Liver (tissue), 9 donors: ENCODE results near the gene STEAP3. TPM values are rescaled to one million over a fixed set of nuclear protein-coding genes. Genes with fewer than 3 reads are reported as not detected.

Source experiments
- DNase-seq: peaks from one replicate; pipeline ENCODE4 v3.0.0-alpha.2; 2017; ENCODE audit warnings: low spot score
- H3K27ac ChIP-seq, 2 donors: one replicate each; pipeline ENCODE4 v1.7.0; 2013; ENCODE audit warnings: inconsistent platforms in 2 of 2, low read length in 2 of 2, control low read depth in 1 of 2, low read depth in 1 of 2, mild to moderate bottlenecking in 1 of 2
- H3K27me3 ChIP-seq, 4 donors: one replicate each; pipeline versions ENCODE4 v1.6.1 to v1.7.0; 2013; ENCODE audit warnings: low read length in 3 of 4, inconsistent platforms in 1 of 4, mild to moderate bottlenecking in 1 of 4, moderate library complexity in 1 of 4; ENCODE audit not compliant: control insufficient read depth in 4 of 4, insufficient read depth in 4 of 4
- H3K36me3 ChIP-seq, 4 donors: one replicate each; pipeline versions ENCODE4 v1.6.1 to v1.7.0; 2013; ENCODE audit warnings: low read length in 3 of 4, mild to moderate bottlenecking in 3 of 4, low read depth in 1 of 4, moderate library complexity in 1 of 4; ENCODE audit not compliant: control insufficient read depth in 4 of 4, insufficient read depth in 3 of 4
- H3K4me1 ChIP-seq, 4 donors: one replicate each; pipeline versions ENCODE4 v1.6.1 to v1.7.0; 2013; ENCODE audit warnings: low read length in 3 of 4, mild to moderate bottlenecking in 3 of 4, moderate library complexity in 1 of 4; ENCODE audit not compliant: control insufficient read depth in 4 of 4, insufficient read depth in 4 of 4
- H3K4me3 ChIP-seq, 3 donors: one replicate each; pipeline versions ENCODE4 v1.6.1 to v1.7.0; 2013; ENCODE audit warnings: low read length in 3 of 3, control low read depth in 1 of 3, low read depth in 1 of 3, mild to moderate bottlenecking in 1 of 3
- H3K9ac ChIP-seq, 2 donors: one replicate each; pipeline ENCODE4 v1.7.0; 2013; ENCODE audit warnings: low read length in 2 of 2, mild to moderate bottlenecking in 2 of 2, moderate library complexity in 2 of 2, control low read depth in 1 of 2, low read depth in 1 of 2
- H3K9me3 ChIP-seq, 4 donors: one replicate each; pipeline versions ENCODE4 v1.6.1 to v1.7.0; 2013; ENCODE audit warnings: low read length in 3 of 4; ENCODE audit not compliant: control insufficient read depth in 4 of 4
- ATF3 ChIP-seq: IDR thresholded peaks from 2 replicates; pipeline ENCODE4 v1.6.1; 2016; ENCODE audit warnings: antibody characterized with exemption
- EGR1 ChIP-seq, 2 donors: IDR thresholded peaks; 2 replicates each; pipeline ENCODE4 v1.6.1; 2016 to 2018; ENCODE audit warnings: antibody characterized with exemption in 2 of 2, low read depth in 2 of 2
- FOXA1 ChIP-seq: IDR thresholded peaks from 2 replicates; pipeline ENCODE4 v1.6.1; 2016; ENCODE audit warnings: antibody characterized with exemption
- GABPA ChIP-seq, 2 donors: IDR thresholded peaks in 1 of 2; conservative IDR thresholded peaks in 1 of 2; 2 replicates each; pipeline ENCODE4 v1.6.1; 2016; ENCODE audit warnings: antibody characterized with exemption in 2 of 2, mild to moderate bottlenecking in 1 of 2, moderate library complexity in 1 of 2
- HNF4A ChIP-seq, 2 donors: conservative IDR thresholded peaks; 2 replicates each; pipeline ENCODE4 v1.6.1; 2016; ENCODE audit warnings: antibody characterized with exemption in 2 of 2, mild to moderate bottlenecking in 2 of 2
- HNF4G ChIP-seq: IDR thresholded peaks from 2 replicates; pipeline ENCODE4 v1.6.1; 2016; ENCODE audit warnings: antibody characterized with exemption
- JUND ChIP-seq, 2 donors: IDR thresholded peaks; 2 replicates each; pipeline ENCODE4 v1.6.1; 2016; ENCODE audit warnings: antibody characterized with exemption in 2 of 2
- MAX ChIP-seq: IDR thresholded peaks from 2 replicates; pipeline ENCODE4 v1.6.1; 2016; ENCODE audit warnings: antibody characterized with exemption
- NR2F2 ChIP-seq: IDR thresholded peaks from 2 replicates; pipeline ENCODE4 v1.6.1; 2016; ENCODE audit warnings: antibody characterized with exemption
- RAD21 ChIP-seq, 2 donors: IDR thresholded peaks; 2 replicates each; pipeline ENCODE4 v1.6.1; 2016; ENCODE audit warnings: antibody characterized with exemption in 2 of 2, mild to moderate bottlenecking in 2 of 2
- REST ChIP-seq: IDR thresholded peaks from 2 replicates; pipeline ENCODE4 v1.6.1; 2016; ENCODE audit warnings: antibody characterized with exemption, mild to moderate bottlenecking
- RXRA ChIP-seq, 2 donors: IDR thresholded peaks; 2 replicates each; pipeline ENCODE4 v1.6.1; 2017 to 2018; ENCODE audit warnings: antibody characterized with exemption in 2 of 2, mild to moderate bottlenecking in 1 of 2
- SP1 ChIP-seq: IDR thresholded peaks from 2 replicates; pipeline ENCODE4 v1.6.1; 2018; ENCODE audit warnings: antibody characterized with exemption, mild to moderate bottlenecking
- TAF1 ChIP-seq: conservative IDR thresholded peaks from 2 replicates; pipeline ENCODE4 v1.6.1; 2016; ENCODE audit warnings: antibody characterized with exemption, mild to moderate bottlenecking
- YY1 ChIP-seq: IDR thresholded peaks from 2 replicates; pipeline ENCODE4 v1.6.1; 2016; ENCODE audit warnings: antibody characterized with exemption, mild to moderate bottlenecking
- ZBTB33 ChIP-seq: IDR thresholded peaks from 2 replicates; pipeline ENCODE4 v1.6.1; 2016; ENCODE audit warnings: antibody characterized with exemption
- WGBS: extraction: QIAGEN DNeasy Blood & Tissue Kit; methylation state at CpG from one replicate; pipeline ENCODE4 v1.1.7; 2013; 5-methylcytosine and 5-hydroxymethylcytosine counted together
- polyA plus RNA-seq, 2 donors: library from polyadenylated mRNA; stranded (reverse) in 1 of 2; unstranded in 1 of 2; fragments of 200-250 nt in 1 of 2; fragments of >200 nt in 1 of 2; fragmentation: Nextera tagmentation in 1 of 2; extraction: Ambion mirVana in 1 of 2; gene quantifications; one replicate each; pipeline versions ENCODE4 v1.2.1 to v1.2.3, GENCODE V29; 2013 to 2015
- total RNA-seq, 2 donors: library from RNA; depleted of rRNA; stranded (reverse); fragments of >200 nt; gene quantifications; one replicate each; pipeline ENCODE4 v1.2.3, GENCODE V29; 2014
- donor health status: healthy.
- donor health status: healthy.
- donor health status: healthy.
- donor health status: healthy.
- donor health status: healthy.

The STEAP3 gene
- total and polyA plus RNA-seq, 4 donors, result 44.4 to 158 (median 113) TPM

- Histone ChIP-seq H3K27me3 (no peaks in the 10 kb centered on the region), H3K4me3 (peak overlapping the region; percentile 68 to 84 (median 71)), H3K27ac (peak overlapping the region; percentile 84 to 91), H3K4me1 (peaks cover 3 to 63% (median 49%) of the 10 kb centered on the region in 4 donors), H3K9ac (peak overlapping the region in 1 of 2 donors; percentile 57), H3K36me3 (peaks cover 0 to 4% (median under 1%) of the 10 kb centered on the region in 4 donors), H3K9me3 (no peaks in the 10 kb centered on the region)
- DNase-seq, result no peak
- 10% methylated on average over 13 of the region's 13 CpGs for WGBS
- TF ChIP-seq EGR1 (IDR thresholded peaks at IDR 0.05; ENCODE audit: low read depth in 2 of 2), result peak in 1 of 2 donors; percentile 66
- peak; percentile 69 for TF ChIP-seq YY1
- TF ChIP-seq GABPA (IDR thresholded peaks at IDR 0.05 in 1 of 2, conservative IDR thresholded peaks at IDR 0.05 in 1 of 2), result peak in 1 of 2 donors; percentile 17
- no peak for TF ChIP-seq NR2F2
- peak; percentile 78 to 84 for TF ChIP-seq RXRA (IDR thresholded peaks at IDR 0.05)
- peak in 1 of 2 donors; percentile 23 for TF ChIP-seq JUND (IDR thresholded peaks at IDR 0.05)
- peak; percentile 85 for TF ChIP-seq HNF4A (conservative IDR thresholded peaks at IDR 0.05)
- TF ChIP-seq REST, result peak; percentile 33
- TF ChIP-seq ZBTB33, result no peak
- no peak for TF ChIP-seq ATF3
- TF ChIP-seq FOXA1, result no peak
- peak; percentile 41 for TF ChIP-seq MAX
- TF ChIP-seq HNF4G, result peak; percentile 63
- peak; percentile 22 to 47 for TF ChIP-seq RAD21 (IDR thresholded peaks at IDR 0.05)
- peak; percentile 82 for TF ChIP-seq SP1
- TF ChIP-seq TAF1, result peak; percentile 66
Measured at GRCh38 chr2:119224391-119225104, 914 bp downstream of the STEAP3 start.
